Vagina (tissue), 2 donors: ENCODE measurements around the gene IGHMBP2. TPM values are rescaled to one million over a fixed set of nuclear protein-coding genes. Genes with fewer than 3 reads are reported as not detected.

Source experiments
- DNase-seq, 2 donors: peaks; one replicate each; pipeline ENCODE4 v3.0.0-alpha.2; 2017; ENCODE audit errors: extremely low spot score in 2 of 2
- H3K27ac ChIP-seq: fragments of 200-600 bp; sonication (generic); one replicate; pipeline ENCODE4 v1.5.1; 2019
- H3K27me3 ChIP-seq: fragments of 200-600 bp; sonication (generic); one replicate; pipeline ENCODE4 v1.5.1; 2019
- H3K36me3 ChIP-seq, 2 donors: fragments of 200-600 bp; sonication (generic); one replicate each; pipeline ENCODE4 v1.5.1; 2017 to 2019
- H3K4me1 ChIP-seq: fragments of 200-600 bp; sonication (generic); one replicate; pipeline ENCODE4 v1.5.1; 2019
- H3K4me3 ChIP-seq, 2 donors: fragments of 200-600 bp; sonication (generic); 1 replicate in 1 of 2; 2 replicates in 1 of 2; pipeline ENCODE4 v1.5.1; 2016 to 2019
- H3K9me3 ChIP-seq: fragments of 200-600 bp; sonication (generic); one replicate; pipeline ENCODE4 v1.5.1; 2019
- POLR2A ChIP-seq, 2 donors: fragments of 450-650 bp; IDR thresholded peaks; one replicate each; pipeline ENCODE4 v1.6.1; 2017; ENCODE audit warnings: antibody characterized with exemption in 2 of 2, mild to moderate bottlenecking in 2 of 2, moderate library complexity in 2 of 2
- POLR2AphosphoS5 ChIP-seq, 2 donors: sonication (generic); formaldehyde crosslinking; IDR thresholded peaks; one replicate each; pipeline ENCODE4 v1.9.0; 2017; ENCODE audit warnings: antibody characterized with exemption in 2 of 2, mild to moderate bottlenecking in 2 of 2, low read depth in 1 of 2; ENCODE audit not compliant: insufficient read depth in 1 of 2
- intact Hi-C: fragments of 100-400 bp; cut with DNase I; formaldehyde crosslinking; loops from one replicate; pipeline ENCODE4 v1.15.1; 2023
- total RNA-seq: library from RNA; depleted of rRNA; stranded (reverse); fragments of >200 nt; gene quantifications from one replicate; pipeline ENCODE4 v1.2.3, GENCODE V29; 2016
- TF ChIP-seq, protein P1 (sequence below), 3 experiments: fragments of 450-650 bp in 2 of 3; fragments of 200-600 bp in 1 of 3; sonication (generic) in 1 of 3; IDR thresholded peaks; one replicate each; pipeline ENCODE4 v1.5.1; 2017 to 2019; ENCODE audit warnings: antibody characterized with exemption in 3 of 3, mild to moderate bottlenecking in 2 of 3, moderate library complexity in 2 of 3

Gene IGHMBP2
- total RNA-seq, 1 donor from 2014 or later = 8.3 TPM

- intact Hi-C loops = no loop called here
- Histone ChIP-seq H3K27me3 (no peaks in the 10 kb centered on the region), H3K27ac (no peak overlapping the region), H3K4me3 (no peak overlapping the region), H3K4me1 (peaks cover 2% of the 10 kb centered on the region), H3K9me3 (no peaks in the 10 kb centered on the region), H3K36me3 (no peaks in the 10 kb centered on the region)
- no peak for DNase-seq
- no peak for TF ChIP-seq POLR2AphosphoS5 (IDR thresholded peaks at IDR 0.05; ENCODE audit: insufficient read depth in 1 of 2, low read depth in 1 of 2)
- TF ChIP-seq, protein P1, sequence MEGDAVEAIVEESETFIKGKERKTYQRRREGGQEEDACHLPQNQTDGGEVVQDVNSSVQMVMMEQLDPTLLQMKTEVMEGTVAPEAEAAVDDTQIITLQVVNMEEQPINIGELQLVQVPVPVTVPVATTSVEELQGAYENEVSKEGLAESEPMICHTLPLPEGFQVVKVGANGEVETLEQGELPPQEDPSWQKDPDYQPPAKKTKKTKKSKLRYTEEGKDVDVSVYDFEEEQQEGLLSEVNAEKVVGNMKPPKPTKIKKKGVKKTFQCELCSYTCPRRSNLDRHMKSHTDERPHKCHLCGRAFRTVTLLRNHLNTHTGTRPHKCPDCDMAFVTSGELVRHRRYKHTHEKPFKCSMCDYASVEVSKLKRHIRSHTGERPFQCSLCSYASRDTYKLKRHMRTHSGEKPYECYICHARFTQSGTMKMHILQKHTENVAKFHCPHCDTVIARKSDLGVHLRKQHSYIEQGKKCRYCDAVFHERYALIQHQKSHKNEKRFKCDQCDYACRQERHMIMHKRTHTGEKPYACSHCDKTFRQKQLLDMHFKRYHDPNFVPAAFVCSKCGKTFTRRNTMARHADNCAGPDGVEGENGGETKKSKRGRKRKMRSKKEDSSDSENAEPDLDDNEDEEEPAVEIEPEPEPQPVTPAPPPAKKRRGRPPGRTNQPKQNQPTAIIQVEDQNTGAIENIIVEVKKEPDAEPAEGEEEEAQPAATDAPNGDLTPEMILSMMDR (IDR thresholded peaks at IDR 0.05) = no peak
- no peak for TF ChIP-seq POLR2A (IDR thresholded peaks at IDR 0.05)
Observed at GRCh38 chr11:68960294-68961071, 56.8 kb downstream of the IGHMBP2 start.

GRCh38 chr11:68961245-68961644 lies 57.6 kb downstream of the IGHMBP2 start:
- intact Hi-C loops = no loop called here
- Histone ChIP-seq H3K27ac (no peak overlapping the region), H3K27me3 (no peaks in the 10 kb centered on the region), H3K4me3 (no peak overlapping the region), H3K4me1 (no peaks in the 10 kb centered on the region), H3K9me3 (no peaks in the 10 kb centered on the region), H3K36me3 (no peaks in the 10 kb centered on the region)
- no peak for TF ChIP-seq POLR2A (IDR thresholded peaks at IDR 0.05)
- TF ChIP-seq POLR2AphosphoS5 (IDR thresholded peaks at IDR 0.05; ENCODE audit: insufficient read depth in 1 of 2, low read depth in 1 of 2) = no peak
- TF ChIP-seq, protein P1 (IDR thresholded peaks at IDR 0.05) = no peak
- no peak for DNase-seq

DNA sequence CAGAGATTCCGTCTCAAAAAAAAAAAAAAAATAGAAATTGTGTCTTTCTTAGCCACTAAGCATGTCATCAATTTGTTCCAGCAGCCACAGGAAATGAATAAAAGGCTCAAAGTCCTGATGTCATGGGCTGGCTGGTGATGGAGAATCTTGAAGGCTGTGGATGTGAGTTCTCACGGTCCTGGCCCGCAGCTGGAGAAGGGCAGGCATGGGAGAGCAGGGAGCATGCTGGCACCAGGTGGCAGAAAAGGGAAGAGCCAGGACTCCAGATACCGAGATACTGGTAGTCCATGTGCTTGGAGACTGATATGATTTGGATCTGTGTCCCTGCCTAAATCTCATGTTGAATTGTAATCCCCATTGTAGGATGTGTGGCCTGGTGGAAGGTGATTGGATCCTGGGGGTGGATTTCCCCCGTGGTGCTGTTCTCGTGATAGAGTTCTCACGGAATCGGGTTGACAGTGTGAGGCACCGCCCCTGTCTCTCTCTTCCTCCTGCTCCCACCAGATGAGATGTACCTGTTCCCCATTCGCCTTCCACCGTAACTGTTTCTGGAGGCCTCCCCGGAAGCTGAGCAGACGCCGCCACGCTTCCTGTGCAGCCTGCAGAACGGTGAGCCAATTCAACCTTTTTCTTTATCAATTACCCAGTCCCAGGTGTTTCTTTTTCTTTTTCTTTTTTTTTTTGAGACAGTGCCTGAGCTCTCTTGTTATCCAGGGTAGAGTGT lies 59.0 kb downstream of the IGHMBP2 start:
- Histone ChIP-seq H3K27ac (no peak overlapping the region), H3K9me3 (no peaks in the 10 kb centered on the region), H3K4me1 (no peaks in the 10 kb centered on the region), H3K27me3 (no peaks in the 10 kb centered on the region), H3K36me3 (no peaks in the 10 kb centered on the region), H3K4me3 (no peak overlapping the region)
- TF ChIP-seq, protein P1 (IDR thresholded peaks at IDR 0.05) = no peak
- TF ChIP-seq POLR2A (IDR thresholded peaks at IDR 0.05) = no peak
- TF ChIP-seq POLR2AphosphoS5 (IDR thresholded peaks at IDR 0.05; ENCODE audit: insufficient read depth in 1 of 2, low read depth in 1 of 2) = no peak
- intact Hi-C loops = no loop called here
- no peak for DNase-seq

DNA sequence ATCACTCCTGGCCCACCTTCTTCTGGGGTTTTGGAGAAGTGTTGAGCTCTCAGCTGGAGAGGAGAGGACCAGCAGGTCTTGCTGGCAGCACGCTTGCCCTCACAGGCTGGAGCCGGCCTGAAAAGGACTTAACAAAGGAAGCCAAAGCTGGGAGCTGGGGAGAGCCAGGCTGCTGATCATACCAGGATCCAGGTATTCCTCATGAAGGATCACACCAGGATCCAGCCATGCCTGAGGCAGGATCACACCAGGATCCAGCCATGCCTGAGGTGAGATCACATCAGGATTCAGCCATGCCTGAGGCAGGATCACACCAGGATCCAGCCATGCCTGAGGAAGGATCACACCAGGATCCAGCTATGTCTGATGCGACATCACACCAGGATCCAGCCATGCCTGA lies 60.1 kb downstream of the IGHMBP2 start:
- no peak for TF ChIP-seq POLR2AphosphoS5 (IDR thresholded peaks at IDR 0.05; ENCODE audit: insufficient read depth in 1 of 2, low read depth in 1 of 2)
- TF ChIP-seq POLR2A (IDR thresholded peaks at IDR 0.05) = no peak
- TF ChIP-seq, protein P1 (IDR thresholded peaks at IDR 0.05) = no peak
- no peak overlapping the region for H3K27ac ChIP-seq
- H3K4me3 ChIP-seq = no peak overlapping the region
- DNase-seq = peak in 1 of 2 donors; percentile 93
- no peaks in the 10 kb centered on the region for H3K27me3 ChIP-seq
- no peaks in the 10 kb centered on the region for H3K9me3 ChIP-seq
- intact Hi-C loops = no loop called here
- no peaks in the 10 kb centered on the region for H3K4me1 ChIP-seq
- no peaks in the 10 kb centered on the region for H3K36me3 ChIP-seq
